Measurements from ENCODE around the gene MLPH. TPM values are rescaled to one million over a fixed set of nuclear protein-coding genes. Genes with fewer than 3 reads are reported as not detected.

The MLPH gene
- total and polyA plus RNA-seq, 8 donors = 61.3 to 657 (median 344) TPM

DNA sequence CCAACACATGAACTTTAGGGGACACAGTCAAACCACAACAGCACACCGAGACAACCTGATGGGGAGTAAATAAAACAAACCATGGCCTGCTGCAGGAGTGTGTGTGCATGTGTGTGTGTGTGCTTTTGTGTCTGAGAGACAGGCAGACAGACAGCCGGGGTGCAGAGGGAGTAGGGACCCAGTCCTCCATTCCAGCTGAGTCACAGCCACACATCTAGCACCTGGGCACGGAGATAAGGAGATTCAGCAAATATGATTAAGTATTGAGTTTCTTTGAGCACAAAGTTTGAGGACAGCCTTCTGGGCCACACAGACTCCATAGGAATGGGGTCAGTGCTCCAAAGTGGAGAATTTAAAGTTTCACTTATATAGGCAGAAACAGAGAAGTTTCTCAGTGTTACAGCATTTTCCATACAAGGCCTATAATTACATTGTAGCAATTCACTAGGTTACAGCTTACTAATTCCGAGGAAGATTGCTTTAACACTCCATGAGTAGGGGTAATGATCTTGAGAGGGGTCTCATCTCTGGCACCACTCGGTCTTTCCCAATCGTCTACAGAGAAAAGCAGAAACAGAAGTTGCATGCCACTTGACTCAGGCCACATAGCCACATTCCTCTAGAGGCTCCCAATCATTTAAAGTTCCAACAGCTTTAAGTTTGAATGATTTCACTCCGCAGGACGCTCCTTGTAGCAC, 48.5 kb downstream of the MLPH start:
- Histone ChIP-seq H3K9me3 (no peaks in the 10 kb centered on the region), H3K36me3 (peaks cover 8 to 70% (median 48%) of the 10 kb centered on the region in 4 donors), H3K4me3 (no peak overlapping the region), H3K27ac (no peak overlapping the region), H3K4me1 (peaks cover 17 to 34% (median 24%) of the 10 kb centered on the region in 4 donors), H3K27me3 (no peaks in the 10 kb centered on the region)
- no peak for TF ChIP-seq CTCF (IDR thresholded peaks at IDR 0.05)
- TF ChIP-seq POLR2AphosphoS5 (IDR thresholded peaks at IDR 0.05) = no peak
- TF ChIP-seq EP300 (IDR thresholded peaks at IDR 0.05) = no peak
- no peak for TF ChIP-seq POLR2A (IDR thresholded peaks at IDR 0.05)
- WGBS, 5 donors = 72 to 80% (median 75%) methylated on average over 8 of the region's 8 CpGs
- DNase-seq = no peak
- intact Hi-C loops (cut with DNase I; ENCODE audit: low total_unique reads) = no loop called here

DNA sequence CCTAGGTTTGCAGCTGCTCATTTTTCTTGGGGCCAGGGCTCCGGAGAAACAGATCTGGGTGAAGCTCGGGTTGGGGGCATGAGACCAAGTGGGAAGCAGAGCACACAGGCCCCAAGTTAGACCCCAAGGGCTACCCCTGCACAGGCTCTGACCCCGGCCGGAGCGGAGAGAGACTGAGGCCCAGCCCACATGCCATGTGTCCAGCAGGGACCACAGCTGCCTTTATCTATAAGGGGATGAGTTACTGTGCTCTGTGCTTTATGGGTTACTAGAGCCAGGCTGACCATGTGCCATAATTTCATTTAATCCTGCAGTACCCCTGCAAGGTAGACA, 49.0 kb downstream of the MLPH start:
- intact Hi-C loops (cut with DNase I; ENCODE audit: low total_unique reads) = no loop called here
- Histone ChIP-seq H3K4me1 (peaks cover 22 to 39% (median 29%) of the 10 kb centered on the region in 4 donors), H3K4me3 (no peak overlapping the region), H3K9me3 (no peaks in the 10 kb centered on the region), H3K27me3 (no peaks in the 10 kb centered on the region), H3K36me3 (peaks cover 8 to 70% (median 48%) of the 10 kb centered on the region in 4 donors), H3K27ac (no peak overlapping the region)
- WGBS, 5 donors = 77 to 93% (median 82%) methylated on average over 4 to 5 of the region's 5 CpGs
- DNase-seq = no peak
- TF ChIP-seq CTCF (IDR thresholded peaks at IDR 0.05) (no peak), POLR2A (IDR thresholded peaks at IDR 0.05) (no peak), POLR2AphosphoS5 (IDR thresholded peaks at IDR 0.05) (no peak), EP300 (IDR thresholded peaks at IDR 0.05) (no peak)

- TF ChIP-seq EP300 (IDR thresholded peaks at IDR 0.05) = no peak
- TF ChIP-seq POLR2AphosphoS5 (IDR thresholded peaks at IDR 0.05) = no peak
- TF ChIP-seq POLR2A (IDR thresholded peaks at IDR 0.05) = no peak
- no peak for TF ChIP-seq CTCF (IDR thresholded peaks at IDR 0.05)
- Histone ChIP-seq H3K27ac (no peak overlapping the region), H3K27me3 (no peaks in the 10 kb centered on the region), H3K9me3 (no peaks in the 10 kb centered on the region), H3K4me1 (peaks cover 24 to 44% (median 33%) of the 10 kb centered on the region in 4 donors), H3K36me3 (peaks cover 8 to 70% (median 52%) of the 10 kb centered on the region in 4 donors), H3K4me3 (no peak overlapping the region)
- DNase-seq = no peak
- intact Hi-C loops (cut with DNase I; ENCODE audit: low total_unique reads) = no loop called here
- WGBS, 5 donors = 84 to 95% (median 89%) methylated on average over 8 to 9 of the region's 9 CpGs
Observed at GRCh38 chr2:237536617-237537016, 49.6 kb downstream of the MLPH start.

DNA sequence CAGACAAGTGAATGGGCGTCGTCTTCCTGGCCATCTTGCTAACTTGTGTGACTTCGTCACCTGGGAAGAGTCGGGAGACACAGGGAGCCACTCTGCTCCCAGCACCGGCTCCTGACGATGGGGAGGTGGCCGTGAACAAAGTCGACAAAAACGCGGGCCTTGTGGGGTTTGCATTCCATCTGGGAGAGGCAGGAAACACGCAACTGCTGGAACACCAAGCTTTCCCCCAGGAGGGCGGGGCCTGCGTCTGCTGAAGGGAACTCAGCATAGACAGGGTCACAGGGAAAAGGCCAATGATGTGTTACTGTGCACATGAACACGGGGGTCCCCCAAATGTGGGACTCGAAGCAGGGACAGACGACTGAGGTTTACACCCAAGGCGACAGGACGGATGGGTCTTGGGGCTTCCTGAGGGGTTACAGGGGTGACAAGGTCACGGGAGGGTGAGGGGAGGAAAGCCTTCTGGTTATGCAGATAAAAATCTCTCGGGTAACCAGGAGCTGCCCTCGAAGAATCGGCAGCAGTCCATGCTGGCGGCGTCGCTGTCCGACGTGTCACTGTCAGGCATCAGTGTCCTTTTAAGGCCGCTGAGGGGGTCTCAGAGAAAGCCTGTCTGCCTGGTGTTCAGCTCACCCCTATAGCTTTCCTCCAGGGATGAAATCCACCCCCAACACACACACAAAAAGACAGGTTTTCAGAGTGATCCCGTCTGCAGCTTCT, 51.1 kb downstream of the MLPH start:
- Histone ChIP-seq H3K36me3 (peaks cover 9 to 72% (median 49%) of the 10 kb centered on the region in 4 donors), H3K9me3 (no peaks in the 10 kb centered on the region), H3K27me3 (no peaks in the 10 kb centered on the region), H3K4me1 (peaks cover 24 to 44% (median 33%) of the 10 kb centered on the region in 4 donors), H3K27ac (no peak overlapping the region), H3K4me3 (no peak overlapping the region)
- WGBS, 5 donors = 70 to 76% (median 75%) methylated on average over 29 of the region's 29 CpGs
- no peak for TF ChIP-seq EP300 (IDR thresholded peaks at IDR 0.05)
- no peak for TF ChIP-seq CTCF (IDR thresholded peaks at IDR 0.05)
- TF ChIP-seq POLR2A (IDR thresholded peaks at IDR 0.05) = no peak
- TF ChIP-seq POLR2AphosphoS5 (IDR thresholded peaks at IDR 0.05) = no peak
- intact Hi-C loops (cut with DNase I; ENCODE audit: low total_unique reads) = no loop called here
- DNase-seq = no peak
